HG03175 (cell line): ENCODE results near the gene PANX2.
"Not testable (repeated sequence)": the region's sequence is repeated elsewhere in the genome, so short reads cannot be mapped to it uniquely, and the experiment has no call there.

Experiments
- ATAC-seq: cut with Tn5 transposase; IDR thresholded peaks from one replicate; pipeline ENCODE4 v1.9.1; 2021; ENCODE audit warnings: mild to moderate bottlenecking, moderate library complexity; ENCODE audit not compliant: unreplicated experiment

The PANX2 gene, protein sequence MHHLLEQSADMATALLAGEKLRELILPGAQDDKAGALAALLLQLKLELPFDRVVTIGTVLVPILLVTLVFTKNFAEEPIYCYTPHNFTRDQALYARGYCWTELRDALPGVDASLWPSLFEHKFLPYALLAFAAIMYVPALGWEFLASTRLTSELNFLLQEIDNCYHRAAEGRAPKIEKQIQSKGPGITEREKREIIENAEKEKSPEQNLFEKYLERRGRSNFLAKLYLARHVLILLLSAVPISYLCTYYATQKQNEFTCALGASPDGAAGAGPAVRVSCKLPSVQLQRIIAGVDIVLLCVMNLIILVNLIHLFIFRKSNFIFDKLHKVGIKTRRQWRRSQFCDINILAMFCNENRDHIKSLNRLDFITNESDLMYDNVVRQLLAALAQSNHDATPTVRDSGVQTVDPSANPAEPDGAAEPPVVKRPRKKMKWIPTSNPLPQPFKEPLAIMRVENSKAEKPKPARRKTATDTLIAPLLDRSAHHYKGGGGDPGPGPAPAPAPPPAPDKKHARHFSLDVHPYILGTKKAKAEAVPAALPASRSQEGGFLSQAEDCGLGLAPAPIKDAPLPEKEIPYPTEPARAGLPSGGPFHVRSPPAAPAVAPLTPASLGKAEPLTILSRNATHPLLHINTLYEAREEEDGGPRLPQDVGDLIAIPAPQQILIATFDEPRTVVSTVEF

GRCh38 chr22:50170453-50171318 is at the start of gene PANX2:
Gene PANX2 (plus strand): TSS chr22:50170731. CDS start chr22:50170731, 0 bp downstream.
- no peak for ATAC-seq

- ATAC-seq, result no peak
These were observed 49.3 kb upstream of the PANX2 start for GRCh38 chr22:50121202-50121740.

DNA sequence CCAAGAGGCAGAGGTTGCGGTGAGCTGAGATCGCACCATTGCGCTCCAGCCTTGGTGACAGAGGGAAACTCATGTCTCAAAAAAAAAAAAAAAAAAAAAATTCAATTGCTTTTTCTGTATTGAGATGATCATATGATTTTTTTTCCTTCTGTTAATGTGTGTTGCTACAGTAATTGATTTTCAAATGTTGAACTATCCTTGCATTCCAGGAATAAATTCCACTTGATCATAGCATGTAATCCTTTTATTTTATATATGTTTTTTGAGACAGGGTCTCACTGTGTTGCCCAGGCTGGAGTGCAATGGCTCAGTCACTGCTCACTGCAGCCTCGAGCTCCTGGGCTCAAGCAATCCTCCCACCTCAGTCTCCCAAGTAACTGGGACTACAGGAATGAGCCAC is 47.4 kb upstream of the PANX2 start:
- no peak for ATAC-seq

GRCh38 chr22:50125029-50125428 is 45.5 kb upstream of the PANX2 start:
- no peak for ATAC-seq

GRCh38 chr22:50129121-50129736 is 41.3 kb upstream of the PANX2 start:
- ATAC-seq, result no peak

- no peak for ATAC-seq
These were observed 38.6 kb upstream of the PANX2 start for GRCh38 chr22:50131894-50132293.

- ATAC-seq, result no peak
These were observed 36.0 kb upstream of the PANX2 start for GRCh38 chr22:50134481-50134880.

- no peak for ATAC-seq
These were observed 33.9 kb upstream of the PANX2 start for GRCh38 chr22:50136581-50137015.

GRCh38 chr22:50137277-50137676 is 33.3 kb upstream of the PANX2 start:
- ATAC-seq, result not testable (repeated sequence)

DNA sequence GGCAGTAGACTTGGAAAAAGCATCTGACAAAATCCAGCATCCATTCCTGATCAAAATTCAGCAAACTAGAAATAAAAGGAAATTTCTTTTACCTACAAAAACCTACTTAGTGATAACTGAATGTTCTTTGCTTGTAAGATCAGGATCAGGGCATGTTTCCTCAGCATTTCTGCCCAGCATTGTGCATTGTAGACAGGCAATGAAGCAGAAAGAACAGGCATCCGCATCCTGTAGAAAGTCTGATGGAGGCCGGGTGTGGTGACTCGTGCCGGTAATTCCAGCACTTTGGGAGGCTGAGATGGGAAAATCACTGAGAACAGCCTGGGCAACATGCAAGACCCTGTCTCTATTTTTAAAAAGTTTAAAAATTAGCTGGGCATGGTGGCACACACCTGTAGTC is 32.5 kb upstream of the PANX2 start:
- no peak for ATAC-seq

GRCh38 chr22:50138988-50139387 is 31.5 kb upstream of the PANX2 start:
- no peak for ATAC-seq

- no peak for ATAC-seq
These were observed 30.6 kb upstream of the PANX2 start for GRCh38 chr22:50139843-50140415.

- no peak for ATAC-seq
These were observed 29.9 kb upstream of the PANX2 start for GRCh38 chr22:50140615-50141014.

GRCh38 chr22:50141462-50141861 is 29.1 kb upstream of the PANX2 start:
- ATAC-seq, result no peak

- no peak for ATAC-seq
These were observed 28.6 kb upstream of the PANX2 start for GRCh38 chr22:50141891-50142363.

GRCh38 chr22:50143096-50143495 is 27.4 kb upstream of the PANX2 start:
- no peak for ATAC-seq

- ATAC-seq, result no peak
These were observed 26.4 kb upstream of the PANX2 start for GRCh38 chr22:50144005-50144614.

- ATAC-seq, result no peak
These were observed 24.7 kb upstream of the PANX2 start for GRCh38 chr22:50145721-50146438.
